ENCODE measurements around the gene BSN.

GRCh38 chr3:49663831-49664230 lies 109.6 kb downstream of the BSN start:
- no peak for TF ChIP-seq POLR2A (IDR thresholded peaks at IDR 0.05; ENCODE audit: low read depth, low read length)
- TF ChIP-seq TAF1 (IDR thresholded peaks at IDR 0.05; ENCODE audit: low read depth, low read length) = no peak
- no peak for TF ChIP-seq POLR2AphosphoS5 (IDR thresholded peaks at IDR 0.05; ENCODE audit: low read depth, low read length)
- TF ChIP-seq PAX5 (IDR thresholded peaks at IDR 0.05; ENCODE audit: insufficient read depth, low read length, severe bottlenecking) = no peak
- no peak for TF ChIP-seq SPI1 (IDR thresholded peaks at IDR 0.05; ENCODE audit: low read depth, low read length)

All from GM12891 (cell line).